ENCODE measurements around the gene SLC19A1.

GRCh38 chr21:45468971-45469272 is 73.3 kb downstream of the SLC19A1 start:
- TF ChIP-seq, protein P1, sequence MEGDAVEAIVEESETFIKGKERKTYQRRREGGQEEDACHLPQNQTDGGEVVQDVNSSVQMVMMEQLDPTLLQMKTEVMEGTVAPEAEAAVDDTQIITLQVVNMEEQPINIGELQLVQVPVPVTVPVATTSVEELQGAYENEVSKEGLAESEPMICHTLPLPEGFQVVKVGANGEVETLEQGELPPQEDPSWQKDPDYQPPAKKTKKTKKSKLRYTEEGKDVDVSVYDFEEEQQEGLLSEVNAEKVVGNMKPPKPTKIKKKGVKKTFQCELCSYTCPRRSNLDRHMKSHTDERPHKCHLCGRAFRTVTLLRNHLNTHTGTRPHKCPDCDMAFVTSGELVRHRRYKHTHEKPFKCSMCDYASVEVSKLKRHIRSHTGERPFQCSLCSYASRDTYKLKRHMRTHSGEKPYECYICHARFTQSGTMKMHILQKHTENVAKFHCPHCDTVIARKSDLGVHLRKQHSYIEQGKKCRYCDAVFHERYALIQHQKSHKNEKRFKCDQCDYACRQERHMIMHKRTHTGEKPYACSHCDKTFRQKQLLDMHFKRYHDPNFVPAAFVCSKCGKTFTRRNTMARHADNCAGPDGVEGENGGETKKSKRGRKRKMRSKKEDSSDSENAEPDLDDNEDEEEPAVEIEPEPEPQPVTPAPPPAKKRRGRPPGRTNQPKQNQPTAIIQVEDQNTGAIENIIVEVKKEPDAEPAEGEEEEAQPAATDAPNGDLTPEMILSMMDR (IDR thresholded peaks at IDR 0.05): no peak
- no peak for TF ChIP-seq POLR2A (IDR thresholded peaks at IDR 0.05; ENCODE audit: low read depth)
- no peak for TF ChIP-seq POLR2AphosphoS5 (IDR thresholded peaks at IDR 0.05)
